HL-60/S4 treated with retinoic acid at 250 ng/mL for 4 days and 3 days (cell line): Measurements from ENCODE around the gene TRIM16.
"Not testable (repeated sequence)": the region's sequence is repeated elsewhere in the genome, so short reads cannot be mapped to it uniquely, and the experiment has no call there.

ENCODE experiments used
- in situ Hi-C: fragments of 300-500 bp; cut with MboI; formaldehyde crosslinking; loops from 2 replicates; pipeline ENCODE4 v1.7.0; 2022; ENCODE audit warnings: low sequenced_read_pairs

The TRIM16 gene

DNA sequence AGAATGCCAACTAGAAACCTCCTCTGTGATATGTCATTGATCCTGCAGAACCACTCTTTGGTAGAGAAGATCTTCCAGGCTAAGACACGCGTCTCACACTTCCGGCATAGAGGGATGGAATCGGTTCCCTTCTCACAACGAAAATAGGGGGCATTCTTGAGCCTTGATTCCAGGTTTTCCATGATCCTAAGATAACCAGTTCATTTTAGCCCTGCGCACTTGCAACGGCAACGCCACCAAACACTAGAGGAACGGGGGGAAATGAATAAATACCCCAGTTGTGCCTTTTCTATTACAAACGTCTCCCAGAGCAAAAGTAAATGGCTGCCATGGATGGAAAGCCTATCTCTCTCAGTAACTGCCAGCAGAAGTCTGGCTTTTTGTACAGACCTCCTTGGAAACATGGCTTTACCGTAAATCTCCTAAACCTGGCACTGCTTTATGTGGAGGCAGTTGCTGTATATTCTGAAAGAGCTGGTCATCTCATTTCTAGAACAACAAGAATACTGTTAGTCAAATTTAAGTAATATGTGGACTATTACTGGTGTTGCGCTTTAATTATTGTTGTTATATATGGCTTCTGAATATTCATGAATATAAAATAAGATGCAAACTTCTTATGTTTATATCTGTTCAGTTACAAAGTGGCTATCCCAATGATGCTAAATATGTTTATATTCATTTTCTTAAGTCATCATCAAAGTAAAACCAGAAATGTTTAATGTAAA, 64.6 kb downstream of the TRIM16 start, which contains the start of gene FBXW10B:
TSS of gene FBXW10B (minus strand) at position 374 of the 728 bp plus-strand sequence. CDS start at position 182, 192 bp downstream.
- in situ Hi-C loops, result not testable (repeated sequence)

DNA sequence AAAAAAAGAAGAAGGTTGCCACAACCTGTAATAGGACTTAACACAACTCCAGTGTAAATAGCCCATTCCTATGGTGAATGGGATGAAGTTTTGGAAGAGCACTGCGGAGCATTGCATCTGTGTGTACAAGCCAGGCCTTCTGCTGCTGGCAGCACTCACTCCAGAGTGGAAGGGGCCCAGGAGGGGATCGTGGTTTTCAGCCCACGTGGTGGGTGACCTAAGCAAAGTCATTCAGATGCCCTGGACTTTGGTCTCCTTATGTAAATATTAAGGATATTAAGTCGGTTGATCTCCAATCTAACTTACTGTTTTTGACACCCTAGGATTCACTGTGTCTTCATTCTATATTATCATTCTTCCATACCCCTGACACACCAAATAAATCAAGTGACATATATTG, 67.3 kb downstream of the TRIM16 start:
- in situ Hi-C loops, result not testable (repeated sequence)

DNA sequence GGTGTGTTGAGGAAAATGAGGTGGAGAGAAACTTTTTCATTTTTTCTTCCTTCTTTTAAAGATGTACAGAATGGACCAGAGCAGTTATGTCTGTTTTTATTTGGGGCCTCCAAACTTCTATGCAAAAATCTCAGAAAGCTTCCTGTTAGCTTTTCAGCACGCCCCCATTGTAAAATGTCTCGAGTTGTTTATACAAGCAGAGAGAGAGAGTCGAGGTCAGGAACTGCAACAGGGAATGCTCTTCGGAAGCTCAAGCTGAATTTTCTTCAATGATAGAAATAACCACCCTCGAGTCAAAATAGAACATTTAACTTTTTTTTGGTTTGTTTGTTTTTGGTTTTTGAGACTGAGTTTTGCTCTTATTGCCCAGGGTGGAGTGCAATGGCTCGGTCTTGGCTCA, 68.3 kb downstream of the TRIM16 start:
- in situ Hi-C loops, result not testable (repeated sequence)

- in situ Hi-C loops, result not testable (repeated sequence)
These were observed 71.0 kb downstream of the TRIM16 start for GRCh38 chr17:15613111-15613510.

DNA sequence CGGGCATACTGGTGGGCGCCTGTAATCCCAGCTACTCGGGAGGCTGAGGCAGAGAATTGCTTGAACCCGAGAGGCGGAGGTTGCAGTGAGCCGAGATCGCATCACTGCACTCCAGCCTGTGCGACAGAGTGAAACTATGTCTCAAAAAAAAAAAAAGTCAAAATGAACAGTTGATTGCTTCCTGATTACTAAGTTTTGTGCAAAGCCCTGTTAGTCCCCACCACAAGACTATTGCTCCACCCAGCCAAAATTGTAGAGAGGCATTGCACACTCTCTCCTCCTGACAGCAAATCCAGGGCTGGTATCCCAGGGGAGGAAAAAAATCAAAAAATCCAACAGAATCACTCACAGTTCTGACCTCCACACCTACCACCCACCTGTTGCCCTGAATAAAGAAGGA, 91.2 kb downstream of the TRIM16 start:
- in situ Hi-C loops, result not testable (repeated sequence)

GRCh38 chr17:15591986-15592385, 92.1 kb downstream of the TRIM16 start:
- in situ Hi-C loops, result not testable (repeated sequence)

DNA sequence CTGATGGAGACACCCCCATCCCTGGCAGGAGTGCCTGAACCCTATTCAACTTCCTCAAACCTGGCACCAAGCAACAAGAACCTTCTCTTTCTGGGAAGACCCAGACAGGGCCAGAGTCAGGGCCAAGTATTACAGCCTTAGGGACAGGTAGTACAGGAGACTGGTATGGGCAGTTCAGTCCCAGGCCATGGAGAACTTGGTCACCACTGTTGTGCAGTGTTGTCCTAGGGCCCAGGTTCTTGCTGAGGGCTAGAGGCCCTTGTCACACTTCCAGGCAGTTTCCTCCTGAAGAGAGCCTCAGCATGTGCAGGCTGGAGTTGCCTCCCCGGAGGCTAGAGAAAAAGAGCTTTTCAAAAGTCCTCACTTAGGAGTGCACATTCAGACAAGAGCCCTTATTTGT, 93.3 kb downstream of the TRIM16 start:
- in situ Hi-C loops, result not testable (repeated sequence)

GRCh38 chr17:15589544-15590536, 94.3 kb downstream of the TRIM16 start:
- in situ Hi-C loops, result not testable (repeated sequence)

GRCh38 chr17:15588017-15588416, 96.1 kb downstream of the TRIM16 start:
- in situ Hi-C loops, result not testable (repeated sequence)

DNA sequence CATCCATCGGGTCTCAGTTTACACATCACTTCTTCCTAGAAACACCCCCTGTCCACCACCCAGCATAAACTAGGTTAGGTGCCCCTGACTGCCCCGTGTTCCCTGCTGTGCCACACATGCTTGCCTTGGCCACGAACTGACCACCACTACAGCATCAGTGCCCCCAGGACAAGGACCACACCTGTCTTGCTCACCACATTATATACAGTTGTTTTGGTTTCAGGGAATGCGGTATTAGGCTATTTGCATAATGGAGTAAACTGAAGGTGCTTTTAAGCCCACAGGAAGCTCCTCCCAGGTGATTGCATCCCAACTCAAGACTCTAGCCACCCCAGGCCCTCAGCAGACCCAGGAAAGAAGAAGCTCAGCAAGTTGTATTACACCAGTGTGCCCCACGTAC, 100.8 kb downstream of the TRIM16 start:
- in situ Hi-C loops, result not testable (repeated sequence)

DNA sequence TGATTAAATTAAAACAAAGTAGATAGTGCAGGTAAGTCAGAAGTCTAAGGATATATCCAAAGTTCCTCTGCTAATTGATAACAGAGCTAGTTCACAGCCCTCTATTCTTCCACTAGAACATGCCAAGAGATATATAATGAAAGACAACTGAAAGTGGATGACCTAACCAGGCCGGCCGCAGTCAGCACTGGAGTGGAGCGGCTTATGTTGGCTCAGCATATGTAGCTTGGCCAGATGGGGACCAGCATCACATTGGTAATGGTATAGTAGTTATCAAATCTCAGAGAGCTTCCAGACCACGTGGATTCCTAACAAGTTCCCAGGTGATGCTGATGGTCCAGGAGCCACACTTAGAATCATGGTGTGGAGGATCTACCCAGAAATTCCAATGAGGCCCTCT, 102.6 kb downstream of the TRIM16 start:
- in situ Hi-C loops, result not testable (repeated sequence)
